Frontal cortex (tissue), 4 donors: Measurements from ENCODE around the gene ABR. TPM values are rescaled to one million over a fixed set of nuclear protein-coding genes. Genes with fewer than 3 reads are reported as not detected.
A peak's percentile ranks its signal among the peaks of the same experiment; 100 is the strongest.
"Not testable (repeated sequence)": the region's sequence is repeated elsewhere in the genome, so short reads cannot be mapped to it uniquely, and the experiment has no call there.

Source experiments
- DNase-seq, 2 donors: peaks; one replicate each; pipeline ENCODE4 v3.0.0; 2012; ENCODE audit warnings: low spot score in 2 of 2
- FAIRE-seq: peaks from 2 replicates; lab custom pipeline; 2012; peaks lifted over from hg19 to GRCh38; lab: Jason Lieb, UNC
- total RNA-seq: library from RNA; depleted of rRNA; stranded (reverse); fragments of >200 nt; gene quantifications from one replicate; pipeline ENCODE4 v1.2.3, GENCODE V29; 2014
- donor health status: control.
- donor health status: control.
- donor health status: control.

ABR gene
- total RNA-seq, 1 donor from 2014 or later, result 123 TPM

- FAIRE-seq (no peak), DNase-seq (no peak)
Measured at GRCh38 chr17:1154704-1155103, 25.1 kb downstream of the ABR start.

GRCh38 chr17:1153795-1154546 is 25.8 kb downstream of the ABR start:
- DNase-seq, result peak; percentile 57 to 85
- no peak for FAIRE-seq

GRCh38 chr17:1152582-1152981 is 27.2 kb downstream of the ABR start:
- FAIRE-seq, DNase-seq: not testable (repeated sequence)

GRCh38 chr17:1150863-1151600 is 28.7 kb downstream of the ABR start:
- no peak for FAIRE-seq
- no peak for DNase-seq

- FAIRE-seq, result no peak
Measured at GRCh38 chr17:1149869-1150268, 29.9 kb downstream of the ABR start.

GRCh38 chr17:1147664-1148063 is 32.1 kb downstream of the ABR start:
- FAIRE-seq (no peak), DNase-seq (peak in 1 of 2 donors; percentile 45)

More at GRCh38 chr17:1149869-1150268, 29.9 kb downstream of the ABR start:
- DNase-seq, result no peak

GRCh38 chr17:1146561-1147265 is 33.1 kb downstream of the ABR start:
- FAIRE-seq (no peak), DNase-seq (no peak)

- DNase-seq, result no peak
- no peak for FAIRE-seq
Measured at GRCh38 chr17:1145311-1145986, 34.3 kb downstream of the ABR start.

GRCh38 chr17:1144162-1144561 is 35.6 kb downstream of the ABR start:
- no peak for FAIRE-seq
- DNase-seq, result no peak

GRCh38 chr17:1143573-1143972 is 36.2 kb downstream of the ABR start:
- peak in 1 of 2 donors; percentile 43 for DNase-seq

GRCh38 chr17:1142561-1142971 is 37.2 kb downstream of the ABR start:
- FAIRE-seq (no peak), DNase-seq (no peak)

More at GRCh38 chr17:1143573-1143972, 36.2 kb downstream of the ABR start:
- FAIRE-seq, result no peak

GRCh38 chr17:1137465-1137894 is 42.3 kb downstream of the ABR start:
- DNase-seq (no peak), FAIRE-seq (no peak)

GRCh38 chr17:1136748-1137147 is 43.0 kb downstream of the ABR start:
- FAIRE-seq (no peak), DNase-seq (no peak)

- DNase-seq, result no peak
- no peak for FAIRE-seq
Measured at GRCh38 chr17:1134634-1135324, 45.0 kb downstream of the ABR start.

GRCh38 chr17:1130191-1130590 is 49.6 kb downstream of the ABR start:
- DNase-seq (no peak), FAIRE-seq (no peak)

GRCh38 chr17:1128463-1128862 is 51.3 kb downstream of the ABR start:
- not testable (repeated sequence) for DNase-seq, FAIRE-seq

GRCh38 chr17:1126801-1127550 is 52.8 kb downstream of the ABR start:
- no peak for FAIRE-seq
- DNase-seq, result peak in 1 of 2 donors; percentile 38

GRCh38 chr17:1126250-1126797 is 53.5 kb downstream of the ABR start:
- DNase-seq (peak in 1 of 2 donors; percentile 46), FAIRE-seq (no peak)
